ENCODE measurements around the gene NRXN2.

Gene NRXN2

DNA sequence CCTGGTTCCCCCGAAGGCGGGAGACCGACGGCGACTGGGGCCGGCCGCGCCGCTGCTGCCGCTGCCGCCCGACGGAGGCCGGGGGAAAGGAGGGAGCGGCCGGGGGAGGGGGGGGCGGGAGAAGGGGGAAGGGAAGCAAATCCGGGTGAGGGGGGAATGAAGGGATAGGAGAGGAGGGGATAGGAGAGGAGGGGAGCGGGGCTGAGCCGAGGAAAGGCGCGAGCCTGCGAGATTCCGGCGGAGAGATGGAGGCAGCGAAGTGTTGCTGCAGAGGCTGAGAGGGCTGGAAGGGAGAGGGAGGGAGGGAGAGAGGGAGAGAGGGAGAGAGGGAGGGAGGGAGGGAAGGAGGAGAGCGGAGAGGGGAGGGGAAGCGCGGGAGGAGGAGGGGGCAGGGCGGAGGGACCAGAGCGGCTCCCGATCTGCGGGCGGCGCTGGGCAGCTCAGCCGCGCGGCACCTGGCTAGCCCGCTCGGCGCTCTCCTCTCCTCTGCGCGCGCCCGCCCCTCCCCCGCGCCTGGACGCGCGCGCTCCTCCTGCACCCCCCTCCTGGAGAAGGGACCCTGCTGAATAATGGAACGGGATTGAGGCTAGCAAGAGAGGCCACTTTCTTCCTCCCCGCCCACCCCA, 79.6 kb downstream of the NRXN2 start:
- DNase-seq (ENCODE audit: low spot score): no peak
- TF ChIP-seq CTCF (IDR thresholded peaks at IDR 0.05; ENCODE audit: extremely low read depth, missing control alignments): no peak

DNA sequence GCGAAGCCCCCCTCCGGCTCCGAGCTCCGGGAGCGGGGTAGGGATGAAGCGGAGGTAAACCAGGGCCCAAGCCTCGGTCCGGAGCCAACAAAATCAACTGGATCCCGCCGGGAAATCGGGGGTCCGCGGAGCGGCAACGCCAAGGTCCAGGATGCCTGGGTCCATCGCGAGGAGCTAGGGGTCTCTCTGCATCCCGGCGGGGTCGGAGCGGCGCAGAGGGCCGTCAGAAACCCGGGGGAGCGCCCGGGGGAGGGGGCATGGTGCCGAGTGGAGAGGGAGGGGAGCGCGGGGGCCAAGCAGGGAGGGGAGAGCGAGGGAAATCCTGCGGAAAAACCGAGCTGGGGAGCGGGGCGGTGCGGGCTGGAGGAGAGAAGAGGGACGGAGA, 80.1 kb downstream of the NRXN2 start:
- no peak for TF ChIP-seq CTCF (IDR thresholded peaks at IDR 0.05; ENCODE audit: extremely low read depth, missing control alignments)
- DNase-seq (ENCODE audit: low spot score): no peak

DNA sequence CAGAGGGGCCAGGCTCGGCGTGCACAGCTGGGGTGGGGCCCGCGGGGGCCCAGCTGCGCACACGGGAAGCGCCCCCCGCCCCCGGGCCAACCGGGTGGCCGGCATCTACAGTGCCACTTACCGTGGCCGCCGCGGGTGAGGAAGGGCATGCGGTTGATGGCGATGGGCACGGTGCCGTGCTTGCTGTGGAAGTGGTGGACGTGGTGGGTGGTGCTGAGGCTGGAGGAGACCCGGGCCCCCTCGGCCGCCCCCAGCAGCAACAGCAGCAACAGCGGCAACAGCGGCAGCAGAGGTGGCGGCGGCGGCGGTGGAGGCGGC, 80.6 kb downstream of the NRXN2 start:
- DNase-seq (ENCODE audit: low spot score): no peak
- no peak for TF ChIP-seq CTCF (IDR thresholded peaks at IDR 0.05; ENCODE audit: extremely low read depth, missing control alignments)

GRCh38 chr11:64641596-64642417, 81.2 kb downstream of the NRXN2 start:
- TF ChIP-seq CTCF (IDR thresholded peaks at IDR 0.05; ENCODE audit: extremely low read depth, missing control alignments): no peak
- no peak for DNase-seq (ENCODE audit: low spot score)

- no peak for TF ChIP-seq CTCF (IDR thresholded peaks at IDR 0.05; ENCODE audit: extremely low read depth, missing control alignments)
- no peak for DNase-seq (ENCODE audit: low spot score)
These were observed 83.1 kb downstream of the NRXN2 start for GRCh38 chr11:64639885-64640284.

DNA sequence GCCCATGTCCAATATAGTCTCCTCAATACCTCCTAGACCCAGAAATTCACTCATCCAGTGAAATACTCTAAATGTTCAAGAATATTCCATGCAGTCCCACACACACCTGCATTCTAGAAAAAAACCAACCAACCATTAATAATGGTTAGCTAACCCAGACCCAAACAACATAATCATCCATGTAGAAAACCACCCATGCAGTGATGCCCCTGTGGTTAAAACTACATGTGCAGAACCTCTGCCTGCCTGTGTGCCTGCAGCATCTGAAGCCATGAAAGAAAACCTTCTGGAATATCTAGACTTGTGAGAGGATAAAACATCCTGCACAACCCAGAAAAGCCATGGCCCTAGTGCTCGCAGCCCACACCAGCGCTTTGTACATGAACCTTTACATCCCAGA, 84.2 kb downstream of the NRXN2 start:
- TF ChIP-seq CTCF (IDR thresholded peaks at IDR 0.05; ENCODE audit: extremely low read depth, missing control alignments): no peak
- DNase-seq (ENCODE audit: low spot score): no peak

DNA sequence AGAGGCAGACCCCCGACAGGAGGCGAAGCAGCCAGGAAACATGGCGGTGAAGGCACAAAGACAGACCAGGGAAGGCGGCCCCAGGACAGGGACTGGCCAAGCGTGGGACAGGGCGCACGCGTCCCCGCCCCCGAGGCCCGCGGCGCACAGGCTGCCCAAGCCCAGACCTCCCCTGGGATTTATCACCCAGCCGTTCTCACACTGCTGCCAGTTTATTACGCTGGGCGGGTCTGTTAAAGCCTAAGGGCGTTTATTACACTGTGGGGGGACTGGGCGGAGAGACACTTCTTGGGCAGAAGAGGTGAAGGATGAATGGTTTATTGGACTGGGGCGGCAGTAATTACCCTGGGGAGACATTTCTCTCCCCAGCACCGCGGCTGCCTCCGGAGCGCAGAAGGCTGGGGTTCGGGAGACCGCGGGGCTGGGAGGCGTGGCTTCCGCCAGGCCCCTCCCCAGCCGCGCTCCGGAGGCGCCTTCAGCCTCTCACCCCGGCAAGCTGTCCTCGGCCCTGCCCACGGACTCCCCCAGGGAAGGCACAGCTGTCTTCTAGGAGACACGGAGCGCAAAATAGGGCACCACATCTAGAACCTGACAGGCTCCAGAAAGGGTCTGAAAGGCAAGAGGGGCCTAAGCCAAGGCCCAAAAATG, 84.9 kb downstream of the NRXN2 start:
- no peak for DNase-seq (ENCODE audit: low spot score)
- no peak for TF ChIP-seq CTCF (IDR thresholded peaks at IDR 0.05; ENCODE audit: extremely low read depth, missing control alignments)
